Measurements from ENCODE around the gene PCDHB12.
"Not testable (repeated sequence)": the region's sequence is repeated elsewhere in the genome, so short reads cannot be mapped to it uniquely, and the experiment has no call there.

The PCDHB12 gene

GRCh38 chr5:141201126-141201525 lies 7.4 kb upstream of the PCDHB12 start:
- in situ Hi-C loops (cut with MboI; ENCODE audit: low sequenced_read_pairs) = not testable (repeated sequence)

GRCh38 chr5:141201646-141202045 lies 6.9 kb upstream of the PCDHB12 start:
- in situ Hi-C loops (cut with MboI; ENCODE audit: low sequenced_read_pairs) = not testable (repeated sequence)

DNA sequence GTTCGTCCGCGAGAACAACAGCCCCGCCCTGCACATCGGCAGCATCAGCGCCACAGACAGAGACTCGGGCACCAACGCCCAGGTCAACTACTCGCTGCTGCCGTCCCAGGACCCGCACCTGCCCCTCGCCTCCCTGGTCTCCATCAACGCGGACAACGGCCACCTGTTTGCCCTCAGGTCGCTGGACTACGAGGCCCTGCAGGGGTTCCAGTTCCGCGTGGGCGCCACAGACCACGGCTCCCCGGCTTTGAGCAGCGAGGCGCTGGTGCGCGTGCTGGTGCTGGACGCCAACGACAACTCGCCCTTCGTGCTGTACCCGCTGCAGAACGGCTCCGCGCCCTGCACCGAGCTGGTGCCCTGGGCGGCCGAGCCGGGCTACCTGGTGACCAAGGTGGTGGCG lies 1.8 kb downstream of the PCDHB12 start:
- in situ Hi-C loops (cut with MboI; ENCODE audit: low sequenced_read_pairs) = not testable (repeated sequence)

- in situ Hi-C loops (cut with MboI; ENCODE audit: low sequenced_read_pairs) = not testable (repeated sequence)
These were observed 2.3 kb downstream of the PCDHB12 start for GRCh38 chr5:141210849-141211248.

GRCh38 chr5:141213656-141214339 lies 5.3 kb downstream of the PCDHB12 start, which contains the start of gene PCDHB13:
Gene PCDHB13 (plus strand): TSS chr5:141213919. CDS start chr5:141214124, 205 bp downstream.
- in situ Hi-C loops (cut with MboI; ENCODE audit: low sequenced_read_pairs) = not testable (repeated sequence)

DNA sequence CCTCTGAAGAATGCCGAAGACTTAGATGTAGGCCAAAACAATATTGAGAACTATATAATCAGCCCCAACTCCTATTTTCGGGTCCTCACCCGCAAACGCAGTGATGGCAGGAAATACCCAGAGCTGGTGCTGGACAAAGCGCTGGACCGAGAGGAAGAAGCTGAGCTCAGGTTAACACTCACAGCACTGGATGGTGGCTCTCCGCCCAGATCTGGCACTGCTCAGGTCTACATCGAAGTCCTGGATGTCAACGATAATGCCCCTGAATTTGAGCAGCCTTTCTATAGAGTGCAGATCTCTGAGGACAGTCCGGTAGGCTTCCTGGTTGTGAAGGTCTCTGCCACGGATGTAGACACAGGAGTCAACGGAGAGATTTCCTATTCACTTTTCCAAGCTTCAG lies 6.1 kb downstream of the PCDHB12 start:
- in situ Hi-C loops (cut with MboI; ENCODE audit: low sequenced_read_pairs) = not testable (repeated sequence)

- in situ Hi-C loops (cut with MboI; ENCODE audit: low sequenced_read_pairs) = not testable (repeated sequence)
These were observed 7.0 kb downstream of the PCDHB12 start for GRCh38 chr5:141215504-141215903.

DNA sequence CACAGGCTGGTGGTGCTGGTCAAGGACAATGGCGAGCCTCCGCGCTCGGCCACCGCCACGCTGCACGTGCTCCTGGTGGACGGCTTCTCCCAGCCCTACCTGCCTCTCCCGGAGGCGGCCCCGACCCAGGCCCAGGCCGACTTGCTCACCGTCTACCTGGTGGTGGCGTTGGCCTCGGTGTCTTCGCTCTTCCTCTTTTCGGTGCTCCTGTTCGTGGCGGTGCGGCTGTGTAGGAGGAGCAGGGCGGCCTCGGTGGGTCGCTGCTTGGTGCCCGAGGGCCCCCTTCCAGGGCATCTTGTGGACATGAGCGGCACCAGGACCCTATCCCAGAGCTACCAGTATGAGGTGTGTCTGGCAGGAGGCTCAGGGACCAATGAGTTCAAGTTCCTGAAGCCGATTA lies 7.5 kb downstream of the PCDHB12 start:
- in situ Hi-C loops (cut with MboI; ENCODE audit: low sequenced_read_pairs) = not testable (repeated sequence)

DNA sequence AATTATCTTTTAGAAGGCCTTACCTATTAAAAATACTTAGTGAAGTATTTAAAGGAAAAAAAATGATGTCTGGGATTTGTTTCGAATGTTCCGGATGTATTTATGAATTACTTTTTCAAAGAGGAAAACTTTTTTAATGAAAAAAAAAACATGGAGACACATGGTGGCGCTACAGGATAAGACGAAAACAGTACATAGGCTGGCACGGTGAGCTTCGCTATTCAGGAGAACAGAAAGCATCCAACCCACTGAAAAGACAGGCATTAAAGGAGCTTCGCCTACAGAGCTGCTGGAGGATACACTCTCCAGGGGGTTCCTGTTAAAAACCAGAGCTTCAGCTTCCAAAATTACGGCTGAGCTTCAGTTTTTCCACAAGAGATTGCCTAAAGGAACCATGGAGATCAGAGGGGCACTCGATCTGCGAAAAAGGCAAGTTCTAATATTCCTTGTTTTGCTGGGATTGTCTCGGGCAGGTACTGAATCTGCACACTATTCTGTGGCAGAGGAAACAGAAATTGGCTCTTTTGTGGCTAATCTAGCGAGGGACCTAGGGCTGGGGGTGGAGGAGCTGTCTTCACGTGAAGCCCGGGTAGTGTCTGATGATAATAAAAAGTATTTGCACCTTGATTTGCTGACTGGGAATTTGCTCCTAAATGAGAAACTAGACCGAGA lies 14.7 kb downstream of the PCDHB12 start, which contains the start of gene PCDHB14:
Gene PCDHB14, plus strand, starts transcription at position 232 of the 672 bp plus-strand sequence. Its CDS starts 163 bp downstream, at position 395.
- in situ Hi-C loops (cut with MboI; ENCODE audit: low sequenced_read_pairs) = no loop called here

- in situ Hi-C loops (cut with MboI; ENCODE audit: low sequenced_read_pairs) = not testable (repeated sequence)
These were observed 16.3 kb downstream of the PCDHB12 start for GRCh38 chr5:141224844-141225243.

DNA sequence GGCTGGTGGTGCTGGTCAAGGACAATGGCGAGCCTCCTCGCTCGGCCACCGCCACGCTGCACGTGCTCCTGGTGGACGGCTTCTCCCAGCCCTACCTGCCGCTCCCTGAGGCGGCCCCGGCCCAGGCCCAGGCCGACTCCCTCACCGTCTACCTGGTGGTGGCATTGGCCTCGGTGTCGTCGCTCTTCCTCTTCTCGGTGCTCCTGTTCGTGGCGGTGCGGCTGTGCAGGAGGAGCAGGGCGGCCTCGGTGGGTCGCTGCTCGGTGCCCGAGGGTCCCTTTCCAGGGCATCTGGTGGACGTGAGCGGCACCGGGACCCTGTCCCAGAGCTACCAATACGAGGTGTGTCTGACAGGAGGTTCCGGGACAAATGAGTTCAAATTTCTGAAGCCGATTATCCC lies 16.9 kb downstream of the PCDHB12 start:
- in situ Hi-C loops (cut with MboI; ENCODE audit: low sequenced_read_pairs) = not testable (repeated sequence)

DNA sequence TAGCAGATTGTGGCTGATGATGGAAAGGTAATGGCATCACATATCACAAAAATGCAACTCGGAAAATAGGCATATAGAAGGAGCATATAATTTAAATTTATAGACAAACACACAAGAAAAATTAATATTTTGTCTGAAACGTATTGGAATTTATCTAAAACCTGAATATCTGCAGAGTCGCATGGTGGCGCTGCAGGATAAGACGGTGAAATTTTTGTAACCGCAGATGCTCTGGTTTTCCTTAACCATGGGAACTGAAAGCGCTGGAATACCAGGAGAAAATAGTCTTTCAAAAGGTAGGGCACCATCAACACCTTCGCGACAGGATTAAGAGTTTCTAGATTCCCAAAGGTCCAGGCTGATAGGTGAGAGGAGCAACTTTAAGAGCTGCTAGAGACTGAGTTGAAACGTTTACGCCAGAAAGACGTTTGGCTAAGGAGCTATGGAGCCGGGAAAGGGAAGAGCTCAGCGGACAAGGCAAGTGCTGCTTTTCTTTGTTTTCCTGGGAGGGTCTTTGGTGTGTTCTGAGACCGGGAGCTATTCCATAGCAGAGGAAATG lies 25.7 kb downstream of the PCDHB12 start:
- in situ Hi-C loops (cut with MboI; ENCODE audit: low sequenced_read_pairs) = no loop called here

- in situ Hi-C loops (cut with MboI; ENCODE audit: low sequenced_read_pairs) = not testable (repeated sequence)
These were observed 27.4 kb downstream of the PCDHB12 start for GRCh38 chr5:141235922-141236321.

DNA sequence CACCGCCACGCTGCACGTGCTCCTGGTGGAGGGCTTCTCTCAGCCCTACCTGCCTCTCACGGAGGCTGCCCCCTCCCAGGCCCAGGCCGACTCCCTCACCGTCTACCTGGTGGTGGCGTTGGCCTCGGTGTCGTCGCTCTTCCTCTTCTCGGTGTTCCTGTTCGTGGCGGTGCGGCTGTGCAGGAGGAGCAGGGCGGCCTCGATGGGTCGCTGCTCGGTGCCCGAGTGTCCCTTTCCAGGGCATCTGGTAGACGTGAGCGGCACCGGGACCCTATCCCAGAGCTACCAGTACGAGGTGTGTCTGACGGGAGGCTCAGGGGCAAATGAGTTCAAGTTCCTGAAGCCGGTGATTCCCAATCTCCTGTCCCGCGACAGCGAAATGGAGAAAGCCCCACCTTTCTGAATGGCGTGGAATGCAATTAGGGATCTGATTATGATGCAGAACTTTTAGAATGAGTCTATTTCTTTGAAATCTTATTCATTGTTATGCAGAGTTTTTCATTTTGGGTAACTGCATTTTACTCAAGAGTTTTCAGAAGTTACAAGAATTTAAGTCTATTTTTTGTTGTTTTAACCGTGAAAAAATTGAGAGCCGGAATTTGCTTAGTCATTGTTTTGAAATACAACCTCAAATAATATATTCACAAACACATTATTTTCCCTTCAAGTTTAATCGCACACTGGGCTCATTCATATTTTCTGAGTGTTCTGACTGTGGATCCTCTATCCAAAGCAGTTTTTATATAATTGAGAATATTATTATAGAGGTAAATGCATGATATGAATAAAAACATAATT lies 28.2 kb downstream of the PCDHB12 start:
- in situ Hi-C loops (cut with MboI; ENCODE audit: low sequenced_read_pairs) = no loop called here

DNA sequence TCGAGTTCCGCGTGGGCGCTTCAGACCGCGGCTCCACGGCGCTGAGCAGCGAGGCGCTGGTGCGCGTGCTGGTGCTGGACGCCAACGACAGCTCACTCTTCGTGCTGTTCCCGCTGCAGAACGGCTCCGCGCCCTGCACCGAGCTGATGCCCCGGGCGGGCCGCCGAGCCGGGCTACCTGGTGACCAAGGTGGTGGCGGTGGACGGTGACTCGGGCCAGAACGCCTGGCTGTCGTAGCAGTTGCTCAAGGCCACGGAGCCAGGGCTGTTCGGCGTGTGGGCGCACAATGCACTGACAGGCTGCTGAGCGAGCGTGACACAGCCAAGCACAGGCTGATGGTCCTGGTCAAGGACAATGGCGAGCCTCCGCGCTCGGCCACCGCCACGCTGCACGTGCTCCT lies 33.0 kb downstream of the PCDHB12 start:
- in situ Hi-C loops (cut with MboI; ENCODE audit: low sequenced_read_pairs) = no loop called here

DNA sequence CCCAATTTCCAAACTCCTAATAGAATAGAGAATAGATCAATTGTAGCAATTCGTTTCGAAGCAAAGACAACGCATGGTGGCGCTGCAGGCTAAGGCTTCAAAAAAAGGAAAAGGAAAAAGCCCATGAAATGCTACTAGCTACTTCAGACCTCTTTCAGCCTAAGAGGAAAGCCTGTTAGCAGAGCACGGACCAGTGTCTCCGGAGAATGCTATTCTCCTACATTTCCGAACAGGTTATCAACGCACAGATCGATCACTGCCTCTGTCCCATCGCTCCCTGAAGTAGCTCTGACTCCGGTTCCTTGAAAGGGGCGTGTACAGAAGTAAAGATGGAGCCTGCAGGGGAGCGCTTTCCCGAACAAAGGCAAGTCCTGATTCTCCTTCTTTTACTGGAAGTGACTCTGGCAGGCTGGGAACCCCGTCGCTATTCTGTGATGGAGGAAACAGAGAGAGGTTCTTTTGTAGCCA lies 36.8 kb downstream of the PCDHB12 start, which contains the start of gene PCDHB15:
Gene PCDHB15, plus strand, starts transcription at position 146 of the 468 bp plus-strand sequence. Its CDS starts 184 bp downstream, at position 330.
- in situ Hi-C loops (cut with MboI; ENCODE audit: low sequenced_read_pairs) = no loop called here

DNA sequence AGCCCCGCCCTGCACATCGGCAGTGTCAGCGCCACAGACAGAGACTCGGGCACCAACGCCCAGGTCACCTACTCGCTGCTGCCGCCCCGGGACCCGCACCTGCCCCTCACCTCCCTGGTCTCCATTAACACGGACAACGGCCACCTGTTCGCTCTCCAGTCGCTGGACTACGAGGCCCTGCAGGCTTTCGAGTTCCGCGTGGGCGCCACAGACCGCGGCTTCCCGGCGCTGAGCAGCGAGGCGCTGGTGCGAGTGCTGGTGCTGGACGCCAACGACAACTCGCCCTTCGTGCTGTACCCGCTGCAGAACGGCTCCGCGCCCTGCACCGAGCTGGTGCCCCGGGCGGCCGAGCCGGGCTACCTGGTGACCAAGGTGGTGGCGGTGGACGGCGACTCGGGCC lies 38.5 kb downstream of the PCDHB12 start:
- in situ Hi-C loops (cut with MboI; ENCODE audit: low sequenced_read_pairs) = not testable (repeated sequence)

- in situ Hi-C loops (cut with MboI; ENCODE audit: low sequenced_read_pairs) = not testable (repeated sequence)
These were observed 38.9 kb downstream of the PCDHB12 start for GRCh38 chr5:141247434-141247833.

- in situ Hi-C loops (cut with MboI; ENCODE audit: low sequenced_read_pairs) = no loop called here
These were observed 42.1 kb downstream of the PCDHB12 start for GRCh38 chr5:141250576-141250975.

DNA sequence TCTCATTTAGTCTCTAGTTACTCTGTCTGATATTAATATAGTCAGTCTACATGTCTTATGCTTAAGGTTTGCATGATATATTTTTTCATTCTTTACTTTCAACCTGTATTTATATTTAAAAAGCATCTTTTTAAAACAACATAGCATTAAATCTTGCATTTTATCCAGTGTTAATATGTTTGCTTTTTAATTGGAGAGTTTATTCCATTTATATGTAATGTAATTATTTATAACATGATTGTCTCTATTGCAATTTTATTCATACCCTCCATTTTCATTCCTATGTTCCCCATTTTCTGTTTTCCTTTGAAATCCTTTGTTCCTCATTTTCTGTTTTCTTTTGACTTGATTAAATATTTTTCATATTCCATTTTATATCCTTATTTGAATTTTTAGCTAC lies 49.9 kb downstream of the PCDHB12 start:
- in situ Hi-C loops (cut with MboI; ENCODE audit: low sequenced_read_pairs) = no loop called here

GRCh38 chr5:141258948-141259347 lies 50.4 kb downstream of the PCDHB12 start:
- in situ Hi-C loops (cut with MboI; ENCODE audit: low sequenced_read_pairs) = no loop called here

Data from HL-60/S4 treated with retinoic acid at 250 ng/mL for 4 days and 3 days (cell line).